GM12875 (cell line): ENCODE data around the gene SRC.

Experiments
- H3K4me3 ChIP-seq: one replicate; pipeline ENCODE4 v1.5.1; 2011; ENCODE audit warnings: low read depth, low read length, control low read depth
- TF ChIP-seq, protein P1 (sequence below): IDR thresholded peaks from 2 replicates; pipeline ENCODE4 v1.5.1; 2011; ENCODE audit warnings: low read depth, mild to moderate bottlenecking, control low read depth, inconsistent platforms, low read length, moderate library complexity, borderline replicate concordance; ENCODE audit not compliant: insufficient read depth

Gene SRC

DNA sequence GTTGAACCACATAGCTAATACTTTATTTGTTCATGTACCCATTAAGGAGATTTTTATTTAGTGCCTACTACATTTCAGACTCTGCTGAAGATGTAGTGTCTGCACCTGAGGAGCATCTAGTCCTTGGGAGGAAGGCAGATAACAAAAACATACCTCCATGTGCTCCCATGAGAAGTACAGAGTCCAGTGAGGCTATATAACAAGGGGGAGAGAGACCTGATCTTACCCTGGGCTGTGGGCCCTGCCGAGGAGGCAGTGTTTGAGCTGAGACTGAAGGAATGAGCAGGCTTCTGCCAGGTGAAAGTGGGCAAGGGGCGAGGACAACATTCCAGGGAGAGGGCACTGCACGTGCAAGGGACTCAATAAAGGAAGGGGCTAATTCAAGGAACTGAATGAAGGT, 44.4 kb upstream of the SRC start:
- no peak overlapping the region for H3K4me3 ChIP-seq
- TF ChIP-seq, protein P1, sequence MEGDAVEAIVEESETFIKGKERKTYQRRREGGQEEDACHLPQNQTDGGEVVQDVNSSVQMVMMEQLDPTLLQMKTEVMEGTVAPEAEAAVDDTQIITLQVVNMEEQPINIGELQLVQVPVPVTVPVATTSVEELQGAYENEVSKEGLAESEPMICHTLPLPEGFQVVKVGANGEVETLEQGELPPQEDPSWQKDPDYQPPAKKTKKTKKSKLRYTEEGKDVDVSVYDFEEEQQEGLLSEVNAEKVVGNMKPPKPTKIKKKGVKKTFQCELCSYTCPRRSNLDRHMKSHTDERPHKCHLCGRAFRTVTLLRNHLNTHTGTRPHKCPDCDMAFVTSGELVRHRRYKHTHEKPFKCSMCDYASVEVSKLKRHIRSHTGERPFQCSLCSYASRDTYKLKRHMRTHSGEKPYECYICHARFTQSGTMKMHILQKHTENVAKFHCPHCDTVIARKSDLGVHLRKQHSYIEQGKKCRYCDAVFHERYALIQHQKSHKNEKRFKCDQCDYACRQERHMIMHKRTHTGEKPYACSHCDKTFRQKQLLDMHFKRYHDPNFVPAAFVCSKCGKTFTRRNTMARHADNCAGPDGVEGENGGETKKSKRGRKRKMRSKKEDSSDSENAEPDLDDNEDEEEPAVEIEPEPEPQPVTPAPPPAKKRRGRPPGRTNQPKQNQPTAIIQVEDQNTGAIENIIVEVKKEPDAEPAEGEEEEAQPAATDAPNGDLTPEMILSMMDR: no peak

- TF ChIP-seq, protein P1: no peak
- H3K4me3 ChIP-seq: no peak overlapping the region
Measured at GRCh38 chr20:37302981-37303380, 43.0 kb upstream of the SRC start.

DNA sequence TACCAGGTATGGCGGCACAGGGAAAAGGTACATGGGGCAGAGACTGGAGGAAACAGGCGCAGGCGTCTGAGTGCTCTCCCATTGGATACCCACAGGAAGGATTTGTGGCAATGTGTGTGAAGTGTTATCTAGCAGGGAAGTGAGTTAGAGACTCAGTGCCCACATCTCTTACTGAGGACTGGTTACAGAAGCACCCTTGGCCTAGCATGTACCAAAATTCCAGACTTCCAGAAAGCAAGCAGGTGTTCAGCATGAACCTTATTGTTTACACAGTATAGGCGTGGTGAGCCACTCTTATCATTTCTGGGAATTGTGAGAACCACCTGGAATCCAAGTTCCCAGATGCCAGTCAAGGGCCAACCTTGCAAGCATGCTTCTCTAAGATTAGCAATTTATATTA, 42.3 kb upstream of the SRC start:
- TF ChIP-seq, protein P1: no peak
- no peak overlapping the region for H3K4me3 ChIP-seq

- H3K4me3 ChIP-seq: no peak overlapping the region
- TF ChIP-seq, protein P1: no peak
Measured at GRCh38 chr20:37305079-37305478, 40.9 kb upstream of the SRC start.

GRCh38 chr20:37305839-37306238, 40.1 kb upstream of the SRC start:
- H3K4me3 ChIP-seq: no peak overlapping the region
- TF ChIP-seq, protein P1: no peak

- no peak overlapping the region for H3K4me3 ChIP-seq
- TF ChIP-seq, protein P1: no peak
Measured at GRCh38 chr20:37308086-37309050, 37.6 kb upstream of the SRC start.

DNA sequence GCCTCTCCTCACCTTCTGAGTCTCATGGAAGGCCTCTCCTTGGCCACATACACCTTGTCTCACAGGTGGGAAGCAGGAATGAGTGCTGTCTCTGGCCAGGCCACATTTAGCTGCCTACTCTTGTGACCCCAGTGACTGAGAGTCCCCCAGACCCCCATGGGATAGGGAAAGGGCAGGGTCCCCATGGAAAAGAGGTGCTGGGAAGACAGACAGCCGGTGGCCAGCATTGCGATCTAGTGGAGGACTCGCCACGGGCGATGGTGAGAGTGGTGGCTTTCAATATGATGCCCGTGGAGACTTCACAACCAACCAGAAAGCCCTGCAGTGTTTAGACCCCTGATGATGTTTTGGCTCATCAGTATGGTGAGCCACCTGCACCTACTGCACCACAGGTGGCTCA, 36.6 kb upstream of the SRC start:
- TF ChIP-seq, protein P1: no peak
- no peak overlapping the region for H3K4me3 ChIP-seq
